Fibroblast of lung (primary cell): ENCODE measurements around the gene MGAT5.

Source experiments
- CTCF ChIP-seq, 2 donors: IDR thresholded peaks in 1 of 2; conservative IDR thresholded peaks in 1 of 2; 1 replicate in 1 of 2; 2 replicates in 1 of 2; pipeline ENCODE4 v1.5.1; 2011 to 2012; ENCODE audit warnings: low read length in 2 of 2, control low read depth in 1 of 2, inconsistent platforms in 1 of 2, low read depth in 1 of 2, mild to moderate bottlenecking in 1 of 2
- EZH2 ChIP-seq: IDR thresholded peaks from 2 replicates; pipeline ENCODE4 v1.5.1; 2012; ENCODE audit warnings: low read length, control low read depth, mild to moderate bottlenecking; ENCODE audit errors: missing control alignments

- no peak for TF ChIP-seq CTCF (conservative IDR thresholded peaks at IDR 0.05 in 1 of 2, IDR thresholded peaks at IDR 0.05 in 1 of 2; ENCODE audit: low read depth in 1 of 2, low read length in 2 of 2)
- no peak for TF ChIP-seq EZH2
These were observed 33.5 kb downstream of the MGAT5 start for GRCh38 chr2:134287323-134287722.
